HEK293 (cell line): ENCODE data around the gene SYNPO.

Experiments
- GLI2 ChIP-seq: fragments of 450-650 bp; formaldehyde crosslinking; IDR thresholded peaks from 2 replicates; pipeline ENCODE4; 2017; ENCODE audit warnings: missing biosample characterization, missing genetic modification characterization, low read depth, borderline replicate concordance
- INSM2 ChIP-seq: fragments of 450-650 bp; formaldehyde crosslinking; IDR thresholded peaks from 2 replicates; pipeline ENCODE4 v1.5.1; 2016; ENCODE audit warnings: missing biosample characterization, missing genetic modification characterization
- OSR2 ChIP-seq: fragments of 450-650 bp; formaldehyde crosslinking; IDR thresholded peaks from 2 replicates; pipeline ENCODE4 v1.5.1; 2016; ENCODE audit warnings: missing biosample characterization, missing genetic modification characterization
- PRDM1 ChIP-seq: fragments of 450-650 bp; formaldehyde crosslinking; IDR thresholded peaks from 2 replicates; pipeline ENCODE4; 2016; ENCODE audit warnings: missing biosample characterization, missing genetic modification characterization
- PRDM10 ChIP-seq: fragments of 450-650 bp; formaldehyde crosslinking; IDR thresholded peaks from 2 replicates; pipeline ENCODE4 v1.5.1; 2016; ENCODE audit warnings: missing biosample characterization, missing genetic modification characterization
- PRDM6 ChIP-seq: fragments of 450-650 bp; formaldehyde crosslinking; IDR thresholded peaks from 2 replicates; pipeline ENCODE4 v1.5.1; 2017; ENCODE audit warnings: missing biosample characterization, missing genetic modification characterization
- SCRT1 ChIP-seq: fragments of 450-650 bp; formaldehyde crosslinking; IDR thresholded peaks from 2 replicates; pipeline ENCODE4 v1.5.1; 2016; ENCODE audit warnings: missing biosample characterization, missing genetic modification characterization, borderline replicate concordance
- ZBTB11 ChIP-seq: fragments of 450-650 bp; formaldehyde crosslinking; conservative IDR thresholded peaks from 2 replicates; pipeline ENCODE4 v1.5.1; 2016; ENCODE audit warnings: low read depth, missing biosample characterization, missing genetic modification characterization
- ZBTB21 ChIP-seq: fragments of 450-650 bp; formaldehyde crosslinking; IDR thresholded peaks from 2 replicates; pipeline ENCODE4 v1.5.1; 2017; ENCODE audit warnings: missing biosample characterization, missing genetic modification characterization
- ZBTB49 ChIP-seq: fragments of 450-650 bp; formaldehyde crosslinking; IDR thresholded peaks from 2 replicates; pipeline ENCODE4 v1.5.1; 2016; ENCODE audit warnings: missing biosample characterization, missing genetic modification characterization, low read depth
- ZBTB8A ChIP-seq: fragments of 450-650 bp; formaldehyde crosslinking; IDR thresholded peaks from 2 replicates; pipeline ENCODE4 v1.5.1; 2016; ENCODE audit warnings: missing biosample characterization, missing genetic modification characterization
- ZFP69B ChIP-seq: fragments of 450-650 bp; formaldehyde crosslinking; IDR thresholded peaks from 2 replicates; pipeline ENCODE4 v1.5.1; 2016; ENCODE audit warnings: missing biosample characterization, missing genetic modification characterization
- ZNF10 ChIP-seq: fragments of 450-650 bp; formaldehyde crosslinking; IDR thresholded peaks from 2 replicates; pipeline ENCODE4 v1.5.1; 2017; ENCODE audit warnings: missing biosample characterization, missing genetic modification characterization
- ZNF211 ChIP-seq: fragments of 450-650 bp; formaldehyde crosslinking; IDR thresholded peaks from 2 replicates; pipeline ENCODE4 v1.5.1; 2016; ENCODE audit warnings: low read depth, missing biosample characterization, missing genetic modification characterization
- ZNF214 ChIP-seq: fragments of 450-650 bp; formaldehyde crosslinking; IDR thresholded peaks from 2 replicates; pipeline ENCODE4 v1.5.1; 2017; ENCODE audit warnings: missing biosample characterization, mild to moderate bottlenecking, missing genetic modification characterization, borderline replicate concordance
- ZNF274 ChIP-seq, 2 experiments: fragments of 200-500 bp in 1 of 2; fragments of 450-650 bp in 1 of 2; sonication (Bioruptor generic) in 1 of 2; formaldehyde crosslinking in 1 of 2; IDR thresholded peaks; 2 replicates each; pipeline versions ENCODE4 v1.5.1 to v1.6.1; 2014 to 2016; ENCODE audit warnings: borderline replicate concordance in 1 of 2, inconsistent platforms in 1 of 2, low read length in 1 of 2, missing biosample characterization in 1 of 2, missing genetic modification characterization in 1 of 2
- ZNF404 ChIP-seq: fragments of 450-650 bp; formaldehyde crosslinking; IDR thresholded peaks from 2 replicates; pipeline ENCODE4 v1.5.1; 2017; ENCODE audit warnings: missing biosample characterization, missing genetic modification characterization
- ZNF416 ChIP-seq: fragments of 450-650 bp; formaldehyde crosslinking; IDR thresholded peaks from 2 replicates; pipeline ENCODE4 v1.5.1; 2016; ENCODE audit warnings: missing biosample characterization, missing genetic modification characterization
- ZNF488 ChIP-seq: fragments of 450-650 bp; formaldehyde crosslinking; IDR thresholded peaks from 2 replicates; pipeline ENCODE4 v1.5.1; 2016; ENCODE audit warnings: missing biosample characterization, missing genetic modification characterization
- ZNF530 ChIP-seq: fragments of 450-650 bp; formaldehyde crosslinking; IDR thresholded peaks from 2 replicates; pipeline ENCODE4 v1.5.1; 2016; ENCODE audit warnings: low read depth, missing biosample characterization, missing genetic modification characterization
- ZNF623 ChIP-seq: fragments of 450-650 bp; formaldehyde crosslinking; IDR thresholded peaks from 2 replicates; pipeline ENCODE4 v1.5.1; 2016; ENCODE audit warnings: missing biosample characterization, missing genetic modification characterization
- ZNF664 ChIP-seq: fragments of 450-650 bp; formaldehyde crosslinking; IDR thresholded peaks from 2 replicates; pipeline ENCODE4 v1.5.1; 2016; ENCODE audit warnings: missing biosample characterization, missing genetic modification characterization
- ZNF785 ChIP-seq: fragments of 450-650 bp; formaldehyde crosslinking; IDR thresholded peaks from 2 replicates; pipeline ENCODE4 v1.5.1; 2016; ENCODE audit warnings: missing biosample characterization, missing genetic modification characterization
- ZNF792 ChIP-seq: fragments of 450-650 bp; formaldehyde crosslinking; IDR thresholded peaks from 2 replicates; pipeline ENCODE4 v1.5.1; 2016; ENCODE audit warnings: missing biosample characterization, missing genetic modification characterization

SYNPO gene

GRCh38 chr5:150656191-150657132 lies 16.0 kb downstream of the SYNPO start (continued):
- TF ChIP-seq ZBTB21 (tag by site-specific recombination) (no peak), ZNF404 (tag by site-specific recombination) (no peak), PRDM6 (tag by site-specific recombination) (no peak), ZNF488 (no peak), ZFP69B (tag by site-specific recombination) (no peak), OSR2 (no peak), ZNF785 (no peak), ZNF623 (tag by site-specific recombination) (no peak), ZNF10 (tag by site-specific recombination) (no peak), ZNF274 (IDR thresholded peaks at IDR 0.05; ENCODE audit: low read length) (no peak), ZNF274 (tag by site-specific recombination; IDR thresholded peaks at IDR 0.05; ENCODE audit: borderline replicate concordance) (no peak), ZBTB49 (no peak), ZBTB8A (tag by site-specific recombination) (peak; percentile 95), ZNF214 (tag by site-specific recombination) (no peak), PRDM1 (no peak), GLI2 (tag by site-specific recombination) (no peak), ZNF792 (tag by site-specific recombination) (no peak), ZBTB11 (no peak), ZNF530 (tag by site-specific recombination) (no peak), ZNF211 (tag by site-specific recombination) (no peak), ZNF416 (tag by site-specific recombination) (no peak), SCRT1 (tag by site-specific recombination) (no peak), PRDM10 (tag by site-specific recombination) (peak; percentile 24; the same call in 1 of the 2 replicates), INSM2 (tag by site-specific recombination) (peak; percentile 57; the same call in 1 of the 2 replicates), ZNF664 (tag by site-specific recombination) (no peak)
